HEK293T (cell line): ENCODE results near the gene PTPRG.

Experiments used
- ARNT ChIP-seq: fragments of 450-650 bp; IDR thresholded peaks from 2 replicates; pipeline ENCODE4 v1.6.1; 2017; ENCODE audit warnings: mild to moderate bottlenecking
- CTBP1 ChIP-seq: fragments of 450-650 bp; IDR thresholded peaks from 2 replicates; pipeline ENCODE4 v1.6.1; 2016; ENCODE audit warnings: borderline replicate concordance
- ELF4 ChIP-seq: fragments of 450-650 bp; IDR thresholded peaks from 2 replicates; pipeline ENCODE4 v1.6.1; 2017; ENCODE audit warnings: antibody characterized with exemption
- FOXM1 ChIP-seq: fragments of 450-650 bp; IDR thresholded peaks from 2 replicates; pipeline ENCODE4 v1.6.1; 2017; ENCODE audit warnings: mild to moderate bottlenecking, borderline replicate concordance
- LEF1 ChIP-seq: fragments of 450-650 bp; IDR thresholded peaks from 2 replicates; pipeline ENCODE4 v1.6.1; 2017; ENCODE audit warnings: mild to moderate bottlenecking, borderline replicate concordance
- SP1 ChIP-seq: fragments of 450-650 bp; IDR thresholded peaks from 2 replicates; pipeline ENCODE4 v1.6.1; 2017
- TARDBP ChIP-seq: fragments of 450-650 bp; IDR thresholded peaks from 2 replicates; pipeline ENCODE4 v1.6.1; 2016

GRCh38 chr3:61890167-61890566, 328.8 kb downstream of the PTPRG start:
- TF ChIP-seq FOXM1 (no peak), SP1 (no peak), CTBP1 (no peak), LEF1 (no peak), TARDBP (no peak), ARNT (no peak), ELF4 (no peak)
